ENCODE measurements around the gene KLK4.

Gene KLK4

DNA sequence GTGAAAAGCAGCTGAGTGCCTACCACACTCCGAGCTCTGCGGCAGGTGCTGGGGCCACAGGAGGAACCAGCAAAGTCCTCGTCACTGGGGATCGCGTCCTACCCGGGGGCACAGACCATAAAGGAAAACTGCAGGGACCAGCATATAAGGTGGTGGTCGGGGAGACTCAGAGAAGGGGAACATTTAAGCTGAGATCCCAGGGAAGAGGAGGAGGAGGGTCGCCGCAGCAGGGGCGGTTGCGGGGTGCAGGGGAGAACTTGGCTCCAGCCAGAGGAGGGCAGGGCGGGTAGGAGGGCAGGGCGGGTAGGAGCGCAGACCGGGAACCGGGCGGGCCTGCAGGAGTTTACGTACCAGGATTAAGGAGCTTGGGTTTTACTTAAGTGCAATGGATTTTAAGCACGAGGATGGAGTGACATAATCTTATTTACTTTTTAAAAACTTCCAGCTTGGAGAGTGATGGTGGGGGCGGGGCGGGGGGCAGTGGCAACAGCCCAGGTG lies 956 bp upstream of the KLK4 start:
- TF ChIP-seq, protein P1, sequence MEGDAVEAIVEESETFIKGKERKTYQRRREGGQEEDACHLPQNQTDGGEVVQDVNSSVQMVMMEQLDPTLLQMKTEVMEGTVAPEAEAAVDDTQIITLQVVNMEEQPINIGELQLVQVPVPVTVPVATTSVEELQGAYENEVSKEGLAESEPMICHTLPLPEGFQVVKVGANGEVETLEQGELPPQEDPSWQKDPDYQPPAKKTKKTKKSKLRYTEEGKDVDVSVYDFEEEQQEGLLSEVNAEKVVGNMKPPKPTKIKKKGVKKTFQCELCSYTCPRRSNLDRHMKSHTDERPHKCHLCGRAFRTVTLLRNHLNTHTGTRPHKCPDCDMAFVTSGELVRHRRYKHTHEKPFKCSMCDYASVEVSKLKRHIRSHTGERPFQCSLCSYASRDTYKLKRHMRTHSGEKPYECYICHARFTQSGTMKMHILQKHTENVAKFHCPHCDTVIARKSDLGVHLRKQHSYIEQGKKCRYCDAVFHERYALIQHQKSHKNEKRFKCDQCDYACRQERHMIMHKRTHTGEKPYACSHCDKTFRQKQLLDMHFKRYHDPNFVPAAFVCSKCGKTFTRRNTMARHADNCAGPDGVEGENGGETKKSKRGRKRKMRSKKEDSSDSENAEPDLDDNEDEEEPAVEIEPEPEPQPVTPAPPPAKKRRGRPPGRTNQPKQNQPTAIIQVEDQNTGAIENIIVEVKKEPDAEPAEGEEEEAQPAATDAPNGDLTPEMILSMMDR (IDR thresholded peaks at IDR 0.05): no peak

DNA sequence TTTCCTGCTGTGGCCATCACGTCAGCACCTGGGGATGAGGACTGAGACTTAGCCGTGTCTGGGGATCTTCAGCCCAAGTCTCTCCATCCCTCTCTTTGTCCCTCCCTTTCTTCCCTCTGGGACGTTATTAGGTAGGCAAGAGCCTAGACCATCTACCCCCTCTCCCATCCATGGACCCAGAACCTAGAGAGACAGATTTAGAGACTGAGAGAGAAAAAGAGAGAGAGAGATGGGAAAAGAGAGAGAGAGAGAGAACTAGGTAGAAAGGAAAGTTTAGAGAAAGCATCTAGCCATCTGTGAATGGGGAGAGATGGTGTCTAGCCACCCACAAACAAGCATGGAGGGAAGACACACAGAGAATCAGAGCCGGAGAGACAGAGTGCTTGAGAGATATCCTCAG lies 473 bp downstream of the KLK4 start:
- TF ChIP-seq, protein P1 (IDR thresholded peaks at IDR 0.05): no peak

DNA sequence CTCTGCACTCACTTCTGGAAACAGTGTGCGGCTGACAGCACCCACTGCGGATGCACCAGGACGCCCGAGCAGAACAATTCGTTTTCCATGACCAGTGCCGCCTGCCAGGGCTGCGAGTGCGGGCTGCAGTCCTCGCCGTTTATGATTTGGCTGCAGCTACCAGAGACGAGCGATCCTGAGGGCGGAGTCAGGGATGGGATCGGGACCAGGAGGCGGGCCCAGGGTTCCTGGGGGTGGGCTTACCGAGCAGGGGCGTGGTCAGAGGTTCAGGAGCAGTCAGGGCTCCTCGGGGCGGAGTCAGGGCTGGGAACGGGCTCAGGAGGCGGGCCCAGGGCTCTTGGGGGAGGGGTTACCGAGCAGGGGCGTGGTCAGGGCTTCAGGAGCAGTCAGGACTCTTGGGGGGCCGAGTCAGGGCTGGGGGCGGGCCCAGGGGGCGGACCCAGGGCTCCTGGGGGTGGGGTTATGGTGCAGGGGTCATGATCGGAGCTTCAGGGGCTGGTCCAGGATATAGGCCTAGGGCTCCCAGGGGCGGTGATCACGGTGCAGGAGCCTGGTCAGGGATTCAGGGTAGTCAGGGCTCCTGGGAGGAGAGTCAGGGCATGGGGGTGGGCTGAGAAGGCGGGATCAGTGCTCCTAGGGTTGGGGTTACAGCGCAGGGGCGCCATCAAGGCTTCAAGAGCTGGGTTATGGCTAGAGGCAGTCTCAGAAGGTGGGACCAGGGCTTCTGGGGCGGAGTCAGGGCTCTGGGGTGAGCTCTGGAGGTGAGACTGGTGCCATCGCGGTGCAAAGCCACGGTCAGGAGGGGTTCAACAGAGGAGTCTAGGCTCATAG lies 1.7 kb downstream of the KLK4 start:
- TF ChIP-seq, protein P1 (IDR thresholded peaks at IDR 0.05): no peak

DNA sequence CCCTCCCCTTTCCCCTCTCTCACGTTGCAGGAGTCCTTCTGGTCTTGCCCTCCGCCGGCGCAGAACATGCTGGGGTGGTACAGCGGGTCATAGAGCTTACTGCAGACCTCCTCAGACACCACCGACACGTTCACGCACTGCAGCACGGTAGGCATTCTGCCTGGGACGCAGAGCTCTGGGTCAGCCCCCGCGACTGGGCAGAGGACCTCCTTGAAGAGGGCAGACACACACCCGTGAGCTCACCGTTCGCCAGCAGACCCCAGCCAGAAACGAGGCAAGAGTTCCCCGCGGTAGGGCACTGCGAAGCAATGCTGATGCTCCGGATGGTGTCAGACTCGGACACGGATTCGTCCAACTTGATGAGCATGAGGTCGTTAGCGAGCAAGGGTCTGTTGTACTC lies 2.9 kb downstream of the KLK4 start:
- TF ChIP-seq, protein P1 (IDR thresholded peaks at IDR 0.05): no peak

DNA sequence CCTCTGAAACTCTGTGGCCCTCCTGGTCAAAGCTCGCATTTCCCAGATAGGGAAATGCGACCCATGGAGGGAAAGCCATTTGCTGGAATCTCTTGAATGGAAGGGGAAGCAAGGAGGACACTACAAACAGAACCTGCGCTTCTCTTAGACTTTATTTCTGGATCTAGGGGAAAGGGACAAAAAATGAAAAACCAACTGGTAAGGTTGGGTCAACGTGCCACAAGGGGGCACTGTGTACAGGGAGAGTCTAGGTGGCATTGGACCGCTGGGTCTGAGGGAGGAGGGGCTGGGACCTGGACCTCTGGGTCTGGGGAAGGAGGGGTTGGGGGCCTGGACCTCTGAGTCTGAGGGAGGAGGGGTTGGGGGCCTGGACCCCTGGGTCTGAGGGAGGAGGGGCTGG lies 5.0 kb downstream of the KLK4 start:
- TF ChIP-seq, protein P1 (IDR thresholded peaks at IDR 0.05): peak; percentile 60; the same call in 1 of the 2 replicates

DNA sequence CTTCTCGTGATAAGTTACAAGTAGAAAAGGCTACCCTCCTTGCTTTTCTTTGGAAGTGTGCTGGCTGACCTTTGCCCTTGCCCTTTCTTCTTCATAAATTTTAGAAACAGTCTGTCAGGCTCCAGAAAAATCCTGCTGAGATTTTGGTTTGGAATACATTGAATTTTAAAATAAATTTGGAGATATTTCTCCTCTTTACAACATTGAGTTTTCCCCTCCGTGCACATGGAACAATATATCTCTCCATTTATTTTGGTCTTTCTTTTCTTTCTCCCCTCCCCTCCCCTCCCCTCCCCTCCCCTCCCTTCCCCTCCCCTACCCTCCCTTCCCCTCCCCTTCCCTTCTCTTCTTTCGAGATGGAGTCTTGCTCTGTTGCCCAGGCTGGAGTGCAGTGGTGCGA lies 8.6 kb downstream of the KLK4 start:
- TF ChIP-seq, protein P1 (IDR thresholded peaks at IDR 0.05): no peak

DNA sequence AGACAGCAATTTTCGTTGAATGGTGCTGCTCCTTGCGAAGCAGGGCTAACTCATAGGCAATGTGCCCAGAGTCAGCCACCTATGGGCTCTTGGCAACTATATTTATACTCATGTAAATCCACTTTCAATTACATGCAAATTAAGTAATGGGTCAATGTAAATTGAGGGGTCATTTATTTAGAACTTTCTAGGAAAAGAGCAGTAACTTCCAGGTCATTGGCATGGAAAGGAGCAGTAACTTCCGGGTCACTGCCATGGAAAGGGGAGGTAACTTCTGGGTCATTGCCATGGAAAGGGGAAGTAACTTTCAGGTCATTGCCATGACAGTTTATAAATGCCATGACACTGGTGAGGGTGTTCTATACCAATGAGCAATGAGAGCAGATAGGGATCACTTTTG lies 11.6 kb downstream of the KLK4 start:
- TF ChIP-seq, protein P1 (IDR thresholded peaks at IDR 0.05): no peak
